HCT116 (cell line): Measurements from ENCODE around the gene PHF20. TPM values are rescaled to one million over a fixed set of nuclear protein-coding genes. Genes with fewer than 3 reads are reported as not detected.

Experiments
- ATAC-seq: fragments of 200-7000 bp; cut with Tn5 transposase; 2 replicates; pipeline ENCODE4 v1.9.1; 2020; ENCODE audit warnings: mild to moderate bottlenecking, moderate library complexity
- BruUV-seq: library from RNA; stranded (reverse); fragments of 400-500 nt; replicated peaks from 2 replicates; lab custom pipeline; 2021; lab: Mats Ljungman, UMichigan
- CTCF ChIA-PET: fragments of 300-600 bp; sonication (Branson Sonifier 250); formaldehyde crosslinking; loops from one replicate; lab custom pipeline; 2021; ENCODE audit warnings: antibody characterized with exemption; lab: Charles Lee
- POLR2A ChIA-PET: fragments of 300-600, 350-600 bp; sonication (Branson Sonifier 250); formaldehyde crosslinking; loops from one replicate; lab custom pipeline; 2021; ENCODE audit warnings: antibody characterized with exemption; lab: Charles Lee
- RAD21 ChIA-PET, 2 experiments: fragments of 300-600 bp; sonication (Branson Sonifier 250); formaldehyde crosslinking; loops; one replicate each; lab custom pipeline; 2023; ENCODE audit warnings: low total read pairs in 2 of 2; ENCODE audit not compliant: uncharacterized antibody in 2 of 2, unreplicated experiment in 2 of 2, low non-redundant PET in 1 of 2; lab: Charles Lee
- DNase-seq: peaks from one replicate; pipeline ENCODE4 v3.0.0-alpha.2; 2010; ENCODE audit warnings: low read depth, low spot score
- H2AFZ ChIP-seq: fragments of 200-600 bp; shearing (Covaris generic), sonication (generic); 2 replicates; pipeline ENCODE4 v1.6.1; 2017; ENCODE audit warnings: low read depth, mixed run types, mixed read lengths, antibody characterized with exemption, low read length; ENCODE audit not compliant: poor library complexity, severe bottlenecking
- H3K27ac ChIP-seq: 2 replicates; pipeline ENCODE4 v1.5.1; 2012; ENCODE audit warnings: low read depth, low read length
- H3K27me3 ChIP-seq: fragments of 200-600 bp; sonication (generic); 2 replicates; pipeline ENCODE4 v1.6.1; 2016; ENCODE audit warnings: mixed run types, low read length, mixed read lengths; ENCODE audit not compliant: insufficient read depth
- H3K36me3 ChIP-seq, 2 experiments: fragments of 200-500 bp in 1 of 2; fragments of 200-600 bp in 1 of 2; sonication (Bioruptor generic) in 1 of 2; sonication (generic) in 1 of 2; 2 replicates each; pipeline versions ENCODE4 v1.5.1 to v1.6.1; 2014 to 2016; ENCODE audit warnings: low read length in 2 of 2, inconsistent platforms in 1 of 2, mixed read lengths in 1 of 2, mixed run types in 1 of 2; ENCODE audit not compliant: insufficient read depth in 2 of 2, control insufficient read depth in 1 of 2
- H3K4me1 ChIP-seq, 2 experiments: fragments of 200-600 bp in 1 of 2; sonication (generic) in 1 of 2; 2 replicates each; pipeline versions ENCODE4 v1.5.1 to v1.6.1; 2012 to 2017; ENCODE audit warnings: low read length in 2 of 2, inconsistent platforms in 1 of 2, mild to moderate bottlenecking in 1 of 2, mixed read lengths in 1 of 2, mixed run types in 1 of 2, moderate library complexity in 1 of 2; ENCODE audit not compliant: insufficient read depth in 2 of 2, control insufficient read depth in 1 of 2
- H3K4me2 ChIP-seq: fragments of 200-600 bp; sonication (generic); 2 replicates; pipeline ENCODE4 v1.6.1; 2017; ENCODE audit warnings: mixed run types, low read length, mixed read lengths
- H3K4me3 ChIP-seq, 2 experiments: fragments of 200-600 bp in 1 of 2; sonication (generic) in 1 of 2; replicated peaks in 1 of 2; 2 replicates each; pipeline ENCODE4 v1.5.1; 2011 to 2016; ENCODE audit warnings: low read length in 2 of 2, control low read depth in 1 of 2, low read depth in 1 of 2, mild to moderate bottlenecking in 1 of 2, mixed read lengths in 1 of 2, mixed run types in 1 of 2
- H3K79me2 ChIP-seq: fragments of 200-600 bp; sonication (generic); 2 replicates; pipeline ENCODE4 v1.6.1; 2017; ENCODE audit warnings: mild to moderate bottlenecking, mixed run types, low read length, moderate library complexity, mixed read lengths; ENCODE audit not compliant: insufficient read depth
- H3K9ac ChIP-seq: fragments of 200-600 bp; sonication (generic); 2 replicates; pipeline ENCODE4 v1.6.1; 2016; ENCODE audit warnings: low read length, mixed read lengths
- H3K9me2 ChIP-seq: fragments of 200-600 bp; sonication (generic), shearing (Covaris generic); 2 replicates; pipeline ENCODE4 v1.6.1; 2017; ENCODE audit warnings: mixed run types, mild to moderate bottlenecking, moderate library complexity; ENCODE audit not compliant: insufficient read depth
- H3K9me3 ChIP-seq, 2 experiments: fragments of 200-500 bp in 1 of 2; fragments of 200-600 bp in 1 of 2; sonication (Bioruptor generic) in 1 of 2; sonication (generic) in 1 of 2; 2 replicates each; pipeline ENCODE4 v1.6.1; 2014 to 2017; ENCODE audit warnings: low read length in 2 of 2, mixed read lengths in 2 of 2, inconsistent platforms in 1 of 2, low read depth in 1 of 2, mild to moderate bottlenecking in 1 of 2, mixed run types in 1 of 2, moderate library complexity in 1 of 2; ENCODE audit not compliant: control insufficient read depth in 1 of 2, insufficient read depth in 1 of 2
- H4K20me1 ChIP-seq: fragments of 200-600 bp; sonication (generic), shearing (Covaris generic); 2 replicates; pipeline ENCODE4 v1.6.1; 2017; ENCODE audit warnings: mixed run types, mild to moderate bottlenecking, moderate library complexity; ENCODE audit not compliant: insufficient read depth
- CEBPB ChIP-seq: IDR thresholded peaks from 2 replicates; pipeline ENCODE4 v1.6.1; 2012; ENCODE audit warnings: low read depth
- ELF1 ChIP-seq: IDR thresholded peaks from 2 replicates; pipeline ENCODE4 v1.6.1; 2012; ENCODE audit warnings: low read depth, borderline replicate concordance
- EZH2 ChIP-seq: fragments of 200-600 bp; sonication (generic); IDR thresholded peaks from 2 replicates; pipeline ENCODE4 v1.6.1; 2017; ENCODE audit warnings: antibody characterized with exemption, mixed run types
- EZH2phosphoT487 ChIP-seq: fragments of 200-600 bp; IDR thresholded peaks from 2 replicates; pipeline ENCODE4 v1.6.1; 2018; ENCODE audit warnings: antibody characterized with exemption, borderline replicate concordance
- FOSL1 ChIP-seq: IDR thresholded peaks from 2 replicates; pipeline ENCODE4 v1.6.1; 2012; ENCODE audit warnings: low read depth
- RAD21 ChIP-seq: IDR thresholded peaks from 2 replicates; pipeline ENCODE4 v1.6.1; 2012; ENCODE audit warnings: low read depth, mild to moderate bottlenecking
- SP1 ChIP-seq: IDR thresholded peaks from 2 replicates; pipeline ENCODE4 v1.6.1; 2012; ENCODE audit warnings: low read depth
- TCF7L2 ChIP-seq: IDR thresholded peaks from 2 replicates; pipeline ENCODE4 v1.7.0; 2011; ENCODE audit warnings: borderline replicate concordance, inconsistent platforms; ENCODE audit not compliant: insufficient read depth, insufficient read length; ENCODE audit errors: extremely low read depth
- YY1 ChIP-seq: IDR thresholded peaks from 2 replicates; pipeline ENCODE4 v1.6.1; 2011; ENCODE audit warnings: low read length, low read depth, moderate library complexity, mild to moderate bottlenecking; ENCODE audit not compliant: insufficient replicate concordance; ENCODE audit errors: extremely low read depth
- ZBTB33 ChIP-seq: IDR thresholded peaks from 2 replicates; pipeline ENCODE4 v1.6.1; 2011; ENCODE audit warnings: mild to moderate bottlenecking, low read length, moderate library complexity; ENCODE audit not compliant: insufficient replicate concordance; ENCODE audit errors: extremely low read depth
- intact Hi-C: fragments of 100-400 bp; cut with micrococcal nuclease; formaldehyde crosslinking; loops from 2 replicates; pipeline ENCODE4 v1.10.0; 2022
- total RNA-seq: library from RNA; stranded (reverse); gene quantifications from one replicate; pipeline ENCODE4 v1.2.1, GENCODE V29; 2021; ENCODE audit not compliant: unreplicated experiment

PHF20 gene
- total RNA-seq, 1 experiment from 2014 or later = 40.8 TPM

- peaks cover 95% of the 10 kb centered on the region for H3K79me2 ChIP-seq
- ChIA-PET POLR2A (no interaction called here), CTCF (no interaction called here), RAD21 (no interaction called here)
- no peaks in the 10 kb centered on the region for H3K9me3 ChIP-seq
- no peak overlapping the region for H3K4me2 ChIP-seq
- H2AFZ ChIP-seq = no peak overlapping the region
- H3K27me3 ChIP-seq = no peaks in the 10 kb centered on the region
- H3K27ac ChIP-seq = no peak overlapping the region
- intact Hi-C loops = no loop called here
- TF ChIP-seq TCF7L2 = no peak
- no peak for TF ChIP-seq ELF1
- no peak for TF ChIP-seq RAD21
- no peak for TF ChIP-seq EZH2
- no peak for TF ChIP-seq EZH2phosphoT487
- no peak for TF ChIP-seq FOSL1
- no peak for TF ChIP-seq CEBPB
- no peak for TF ChIP-seq YY1
- no peak for TF ChIP-seq SP1
- TF ChIP-seq ZBTB33 = no peak
- DNase-seq (no peak), ATAC-seq (no peak)
- H3K9ac ChIP-seq = no peak overlapping the region
- BruUV-seq = no TSS peak
- H3K36me3 ChIP-seq = peaks cover 55 to 71% of the 10 kb centered on the region in 2 experiments
- no peak overlapping the region for H3K4me3 ChIP-seq
- H3K4me1 ChIP-seq = peaks cover 4 to 15% of the 10 kb centered on the region in 2 experiments
- no peaks in the 10 kb centered on the region for H3K9me2 ChIP-seq
- peaks cover 59% of the 10 kb centered on the region for H4K20me1 ChIP-seq
Measured at GRCh38 chr20:35737865-35738333, 33.9 kb upstream of the PHF20 start.
